Karpas-422 (cell line): ENCODE measurements around the gene KRT83. TPM values are rescaled to one million over a fixed set of nuclear protein-coding genes. Genes with fewer than 3 reads are reported as not detected.
"Not testable (repeated sequence)": the region's sequence is repeated elsewhere in the genome, so short reads cannot be mapped to it uniquely, and the experiment has no call there.

Experiments used
- DNase-seq: peaks from one replicate; pipeline ENCODE4 v3.0.0-alpha.2; 2015
- H2AFZ ChIP-seq: fragments of 200-600 bp; sonication (generic); 2 replicates; pipeline ENCODE4 v1.6.1; 2014; ENCODE audit warnings: antibody characterized with exemption, low read length, mixed read lengths
- H3K27ac ChIP-seq: fragments of 200-600 bp; sonication (generic); 2 replicates; pipeline ENCODE4 v1.5.1; 2014; ENCODE audit warnings: mild to moderate bottlenecking, low read length, moderate library complexity
- H3K27me3 ChIP-seq: fragments of 200-600 bp; sonication (generic); 2 replicates; pipeline ENCODE4 v1.6.1; 2014; ENCODE audit warnings: low read length, mixed read lengths
- H3K36me3 ChIP-seq: fragments of 200-600 bp; sonication (generic); 2 replicates; pipeline ENCODE4 v1.6.1; 2014; ENCODE audit warnings: low read length, mixed read lengths; ENCODE audit not compliant: insufficient read depth
- H3K4me1 ChIP-seq: fragments of 200-600 bp; sonication (generic); 2 replicates; pipeline ENCODE4 v1.6.1; 2014; ENCODE audit warnings: mild to moderate bottlenecking, low read length, mixed read lengths
- H3K4me2 ChIP-seq: fragments of 200-600 bp; sonication (generic); 2 replicates; pipeline ENCODE4 v1.6.1; 2014; ENCODE audit warnings: low read length, low read depth, mild to moderate bottlenecking; ENCODE audit not compliant: poor library complexity, severe bottlenecking
- H3K4me3 ChIP-seq: fragments of 200-600 bp; sonication (generic); 2 replicates; pipeline ENCODE4 v1.5.1; 2014; ENCODE audit warnings: mild to moderate bottlenecking, antibody characterized with exemption, low read length, mixed read lengths
- H3K79me2 ChIP-seq: fragments of 200-600 bp; sonication (generic); 2 replicates; pipeline ENCODE4 v1.6.1; 2014; ENCODE audit warnings: mild to moderate bottlenecking, low read length, mixed read lengths
- H3K9ac ChIP-seq: fragments of 200-600 bp; sonication (generic); 2 replicates; pipeline ENCODE4 v1.6.0; 2014; ENCODE audit warnings: low read length
- H3K9me2 ChIP-seq: fragments of 200-600 bp; sonication (generic), shearing (Covaris generic); replicated peaks from 2 replicates; pipeline ENCODE4 v1.6.0; 2014; ENCODE audit warnings: mild to moderate bottlenecking, low read length, moderate library complexity; ENCODE audit not compliant: insufficient read depth
- H3K9me3 ChIP-seq: fragments of 300-700, 200-600 bp; sonication (generic); 2 replicates; pipeline ENCODE4 v1.6.1; 2014; ENCODE audit warnings: low read length, mixed read lengths
- H4K20me1 ChIP-seq: fragments of 200-600 bp; sonication (generic); 2 replicates; pipeline ENCODE4 v1.6.1; 2014; ENCODE audit warnings: mild to moderate bottlenecking, antibody characterized with exemption, low read length, low read depth; ENCODE audit not compliant: insufficient read depth
- total RNA-seq: library from RNA; depleted of rRNA; stranded (reverse); fragments of >200 nt; shearing (Covaris generic); gene quantifications from 2 replicates; pipeline ENCODE4 v1.2.3, GENCODE V29; 2014; ENCODE audit warnings: low replicate concordance

KRT83 gene
- total RNA-seq, 1 experiment from 2014 or later: not detected

GRCh38 chr12:52296572-52297215 is 24.5 kb downstream of the KRT83 start:
- H3K9ac ChIP-seq: no peak overlapping the region
- H3K27me3 ChIP-seq: no peaks in the 10 kb centered on the region
- no peak overlapping the region for H3K27ac ChIP-seq
- H3K9me3 ChIP-seq: no peaks in the 10 kb centered on the region
- H3K4me1 ChIP-seq: no peaks in the 10 kb centered on the region
- DNase-seq: no peak
- no peaks in the 10 kb centered on the region for H3K9me2 ChIP-seq
- H3K36me3 ChIP-seq: no peaks in the 10 kb centered on the region
- no peaks in the 10 kb centered on the region for H4K20me1 ChIP-seq
- H3K79me2 ChIP-seq: no peaks in the 10 kb centered on the region
- H3K4me2 ChIP-seq: no peak overlapping the region
- no peak overlapping the region for H2AFZ ChIP-seq
- H3K4me3 ChIP-seq: no peak overlapping the region

GRCh38 chr12:52295663-52296062 is 25.5 kb downstream of the KRT83 start:
- Histone ChIP-seq H3K27ac (no peak overlapping the region), H3K9me3 (no peaks in the 10 kb centered on the region), H3K4me2 (no peak overlapping the region), H3K4me1 (no peaks in the 10 kb centered on the region), H3K36me3 (no peaks in the 10 kb centered on the region), H2AFZ (no peak overlapping the region), H3K4me3 (no peak overlapping the region), H4K20me1 (no peaks in the 10 kb centered on the region), H3K79me2 (no peaks in the 10 kb centered on the region), H3K9ac (no peak overlapping the region), H3K9me2 (no peaks in the 10 kb centered on the region), H3K27me3 (no peaks in the 10 kb centered on the region)
- no peak for DNase-seq

- Histone ChIP-seq H3K9me3 (no peaks in the 10 kb centered on the region), H3K4me3 (no peak overlapping the region), H2AFZ (no peak overlapping the region), H3K4me2 (no peak overlapping the region), H4K20me1 (no peaks in the 10 kb centered on the region), H3K79me2 (no peaks in the 10 kb centered on the region), H3K27me3 (no peaks in the 10 kb centered on the region), H3K9ac (no peak overlapping the region), H3K4me1 (no peaks in the 10 kb centered on the region), H3K9me2 (no peaks in the 10 kb centered on the region), H3K27ac (no peak overlapping the region), H3K36me3 (no peaks in the 10 kb centered on the region)
- no peak for DNase-seq
These were observed 26.4 kb downstream of the KRT83 start for GRCh38 chr12:52294803-52295202.

GRCh38 chr12:52293926-52294325 is 27.3 kb downstream of the KRT83 start:
- no peaks in the 10 kb centered on the region for H4K20me1 ChIP-seq
- no peak overlapping the region for H3K9ac ChIP-seq
- no peak overlapping the region for H3K4me3 ChIP-seq

GRCh38 chr12:52291267-52291935 is 29.8 kb downstream of the KRT83 start, which contains the start of gene KRT81:
Gene KRT81 (minus strand): TSS chr12:52291534. CDS start chr12:52291465, 69 bp downstream.
- Histone ChIP-seq H3K9me3 (no peaks in the 10 kb centered on the region), H3K4me1 (no peaks in the 10 kb centered on the region), H3K4me3 (no peak within 1 kb of the TSS), H3K27ac (no peak within 1 kb of the TSS), H3K9me2 (no peaks in the 10 kb centered on the region), H3K79me2 (no peaks in the 10 kb centered on the region), H3K27me3 (no peaks in the 10 kb centered on the region), H3K4me2 (no peak within 1 kb of the TSS), H2AFZ (no peak within 1 kb of the TSS), H4K20me1 (no peaks in the 10 kb centered on the region), H3K9ac (no peak within 1 kb of the TSS), H3K36me3 (no peaks in the 10 kb centered on the region)
- no peak for DNase-seq

More at GRCh38 chr12:52293926-52294325, 27.3 kb downstream of the KRT83 start:
- Histone ChIP-seq H3K27ac (no peak overlapping the region), H3K36me3 (no peaks in the 10 kb centered on the region), H3K27me3 (no peaks in the 10 kb centered on the region), H3K79me2 (no peaks in the 10 kb centered on the region), H3K4me1 (no peaks in the 10 kb centered on the region), H2AFZ (no peak overlapping the region), H3K4me2 (no peak overlapping the region), H3K9me2 (no peaks in the 10 kb centered on the region), H3K9me3 (no peaks in the 10 kb centered on the region)
- no peak for DNase-seq

GRCh38 chr12:52290483-52291134 is 30.6 kb downstream of the KRT83 start:
- H4K20me1 ChIP-seq, H3K27me3 ChIP-seq, H2AFZ ChIP-seq, H3K4me1 ChIP-seq, DNase-seq, H3K4me3 ChIP-seq, H3K27ac ChIP-seq, H3K4me2 ChIP-seq, H3K9me2 ChIP-seq, H3K9ac ChIP-seq, H3K36me3 ChIP-seq, H3K9me3 ChIP-seq, H3K79me2 ChIP-seq: not testable (repeated sequence)

GRCh38 chr12:52287816-52288805 is 33.1 kb downstream of the KRT83 start:
- not testable (repeated sequence) for H2AFZ ChIP-seq, H3K36me3 ChIP-seq, H3K9ac ChIP-seq, H3K4me2 ChIP-seq, H3K27ac ChIP-seq, H3K4me1 ChIP-seq, H3K4me3 ChIP-seq, H3K9me2 ChIP-seq, H3K9me3 ChIP-seq, H3K79me2 ChIP-seq, DNase-seq, H4K20me1 ChIP-seq, H3K27me3 ChIP-seq
